WTC11 (cell line): ENCODE data around the gene BACH2. TPM values are rescaled to one million over a fixed set of nuclear protein-coding genes. Genes with fewer than 3 reads are reported as not detected.

Experiments
- ATAC-seq: fragments of 200-7000 bp; cut with Tn5 transposase; 2 replicates; pipeline ENCODE4 v1.10.0; 2021; ENCODE audit warnings: mild to moderate bottlenecking, moderate library complexity
- CTCF ChIA-PET: fragments of 300-600 bp; sonication (Branson Sonifier 250); formaldehyde crosslinking; loops from one replicate; lab custom pipeline; 2021; ENCODE audit warnings: antibody characterized with exemption; lab: Charles Lee
- POLR2A ChIA-PET: fragments of 350-600 bp; sonication (Branson Sonifier 250); formaldehyde crosslinking; loops from one replicate; lab custom pipeline; 2021; ENCODE audit warnings: antibody characterized with exemption; lab: Charles Lee
- DNase-seq: peaks from one replicate; pipeline ENCODE4 v3.0.0; 2021; ENCODE audit warnings: low spot score
- H3K27ac Mint-ChIP-seq: 2 replicates; pipeline ENCODE4 v1.8.0; 2021; ENCODE audit warnings: mixed read lengths
- H3K27me3 Mint-ChIP-seq: 2 replicates; pipeline ENCODE4 v1.8.0; 2021; ENCODE audit warnings: low read depth, mild to moderate bottlenecking, moderate library complexity, mixed read lengths
- H3K36me3 Mint-ChIP-seq: 2 replicates; pipeline ENCODE4 v1.8.0; 2021; ENCODE audit warnings: mixed read lengths
- H3K4me1 Mint-ChIP-seq: 2 replicates; pipeline ENCODE4 v1.8.0; 2022; ENCODE audit warnings: mixed read lengths
- H3K4me3 Mint-ChIP-seq: 2 replicates; pipeline ENCODE4 v1.8.0; 2021; ENCODE audit warnings: mild to moderate bottlenecking, moderate library complexity, mixed read lengths
- H3K9me3 Mint-ChIP-seq: 2 replicates; pipeline ENCODE4 v1.8.0; 2021; ENCODE audit warnings: mixed read lengths
- AFF4 ChIP-seq: sonication (generic); formaldehyde crosslinking; IDR thresholded peaks from 2 replicates; pipeline ENCODE4 v1.8.1; 2023; ENCODE audit warnings: mild to moderate bottlenecking, missing genetic modification reagents, borderline replicate concordance
- ARID4B ChIP-seq: sonication (generic); formaldehyde crosslinking; IDR thresholded peaks from 2 replicates; pipeline ENCODE4 v1.8.0; 2023; ENCODE audit warnings: missing genetic modification reagents, mild to moderate bottlenecking, borderline replicate concordance
- CREB1 ChIP-seq: sonication (generic); formaldehyde crosslinking; IDR thresholded peaks from 2 replicates; pipeline ENCODE4 v1.8.0; 2023; ENCODE audit warnings: mild to moderate bottlenecking, missing genetic modification reagents
- GRHL2 ChIP-seq: fragments of 250-450 bp; sonication (Bioruptor Pico); IDR thresholded peaks from 2 replicates; pipeline ENCODE4 v1.8.0; 2022; ENCODE audit warnings: mild to moderate bottlenecking, moderate library complexity; ENCODE audit not compliant: insufficient replicate concordance, severe bottlenecking
- NR1H2 ChIP-seq: sonication (generic); formaldehyde crosslinking; IDR thresholded peaks from 2 replicates; pipeline ENCODE4 v1.9.0; 2021; ENCODE audit warnings: mild to moderate bottlenecking, moderate library complexity, missing genetic modification reagents
- OVOL2 ChIP-seq: fragments of 250-450 bp; sonication (Bioruptor Pico); IDR thresholded peaks from 2 replicates; pipeline ENCODE4 v1.9.0; 2021; ENCODE audit warnings: mild to moderate bottlenecking, borderline replicate concordance
- ZNF121 ChIP-seq: sonication (generic); formaldehyde crosslinking; IDR thresholded peaks from 2 replicates; pipeline ENCODE4 v1.8.0; 2023; ENCODE audit warnings: missing genetic modification reagents
- ZNF232 ChIP-seq: sonication (generic); formaldehyde crosslinking; IDR thresholded peaks from 2 replicates; pipeline ENCODE4 v1.8.0; 2022; ENCODE audit warnings: mild to moderate bottlenecking, missing genetic modification reagents
- ZNF281 ChIP-seq: sonication (generic); formaldehyde crosslinking; IDR thresholded peaks from 2 replicates; pipeline ENCODE4 v1.8.0; 2023; ENCODE audit warnings: mild to moderate bottlenecking, missing genetic modification reagents
- ZNF423 ChIP-seq: fragments of 250-450 bp; sonication (Bioruptor Pico); IDR thresholded peaks from 2 replicates; pipeline ENCODE4 v2.1.2; 2022; ENCODE audit warnings: mild to moderate bottlenecking, moderate library complexity
- ZNF671 ChIP-seq: fragments of 250-450 bp; sonication (Bioruptor Pico); IDR thresholded peaks from 2 replicates; pipeline ENCODE4 v1.8.0; 2021; ENCODE audit warnings: mild to moderate bottlenecking
- total RNA-seq: library from RNA; stranded (reverse); gene quantifications from 3 replicates; pipeline ENCODE4 v1.2.3, GENCODE V29; 2021
- TF ChIP-seq, protein P1 (sequence below): sonication (generic); formaldehyde crosslinking; IDR thresholded peaks from 2 replicates; pipeline ENCODE4 v1.8.1; 2023; ENCODE audit warnings: mild to moderate bottlenecking, missing genetic modification reagents, moderate library complexity
- TF ChIP-seq, protein P2 (sequence below): fragments of 200-600 bp; IDR thresholded peaks from 2 replicates; pipeline ENCODE4 v1.8.0; 2022; ENCODE audit warnings: antibody characterized with exemption
- TF ChIP-seq, protein P3 (sequence below): sonication (generic); formaldehyde crosslinking; IDR thresholded peaks from 2 replicates; pipeline ENCODE4 v1.8.1; 2023; ENCODE audit warnings: mild to moderate bottlenecking, moderate library complexity, missing genetic modification reagents

BACH2 gene
- total RNA-seq, 1 experiment from 2014 or later, result 5.9 TPM

GRCh38 chr6:90195094-90195829 is 101.4 kb downstream of the BACH2 start:
- Mint-ChIP-seq H3K9me3 (peaks cover 23% of the 10 kb centered on the region), H3K4me1 (peaks cover 6% of the 10 kb centered on the region; the same call in 1 of the 2 replicates), H3K27me3 (no peaks in the 10 kb centered on the region; the same call in 1 of the 2 replicates), H3K4me3 (no peak overlapping the region), H3K27ac (no peak overlapping the region), H3K36me3 (peaks cover 23% of the 10 kb centered on the region)
- no peak for TF ChIP-seq ZNF423 (CRISPR knock-in tag)
- CTCF ChIA-PET, result interaction anchor here (0.8 kb wide), 1 partner anchor 17 kb away, joined by 3 read pairs; no protein-coding TSS in a partner anchor
- POLR2A ChIA-PET, result no interaction called here
- DNase-seq (no peak), ATAC-seq (no peak)

GRCh38 chr6:90194371-90194841 is 102.2 kb downstream of the BACH2 start:
- H3K4me1 Mint-ChIP-seq, result peaks cover 6% of the 10 kb centered on the region; the same call in 1 of the 2 replicates
- H3K36me3 Mint-ChIP-seq, result peaks cover 22% of the 10 kb centered on the region
- peaks cover 21% of the 10 kb centered on the region for H3K9me3 Mint-ChIP-seq
- no peaks in the 10 kb centered on the region; the same call in 1 of the 2 replicates for H3K27me3 Mint-ChIP-seq
- ChIA-PET POLR2A (no interaction called here), CTCF (interaction anchor here (0.6 to 0.8 kb wide), 4 partner anchors 10 to 254 kb away, joined by 3 read pairs; no protein-coding TSS in a partner anchor)
- DNase-seq (no peak), ATAC-seq (no peak)
- no peak overlapping the region for H3K4me3 Mint-ChIP-seq
- TF ChIP-seq GRHL2 (CRISPR knock-in tag) (no peak), ZNF281 (no peak), ZNF232 (CRISPR knock-in tag) (no peak), ARID4B (CRISPR knock-in tag) (no peak), NR1H2 (CRISPR knock-in tag) (no peak), ZNF671 (no peak), OVOL2 (CRISPR knock-in tag) (no peak), ZNF121 (CRISPR knock-in tag) (no peak)
- TF ChIP-seq, protein P1, sequence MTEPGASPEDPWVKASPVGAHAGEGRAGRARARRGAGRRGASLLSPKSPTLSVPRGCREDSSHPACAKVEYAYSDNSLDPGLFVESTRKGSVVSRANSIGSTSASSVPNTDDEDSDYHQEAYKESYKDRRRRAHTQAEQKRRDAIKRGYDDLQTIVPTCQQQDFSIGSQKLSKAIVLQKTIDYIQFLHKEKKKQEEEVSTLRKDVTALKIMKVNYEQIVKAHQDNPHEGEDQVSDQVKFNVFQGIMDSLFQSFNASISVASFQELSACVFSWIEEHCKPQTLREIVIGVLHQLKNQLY (CRISPR knock-in tag), result no peak
- no peak overlapping the region for H3K27ac Mint-ChIP-seq

DNA sequence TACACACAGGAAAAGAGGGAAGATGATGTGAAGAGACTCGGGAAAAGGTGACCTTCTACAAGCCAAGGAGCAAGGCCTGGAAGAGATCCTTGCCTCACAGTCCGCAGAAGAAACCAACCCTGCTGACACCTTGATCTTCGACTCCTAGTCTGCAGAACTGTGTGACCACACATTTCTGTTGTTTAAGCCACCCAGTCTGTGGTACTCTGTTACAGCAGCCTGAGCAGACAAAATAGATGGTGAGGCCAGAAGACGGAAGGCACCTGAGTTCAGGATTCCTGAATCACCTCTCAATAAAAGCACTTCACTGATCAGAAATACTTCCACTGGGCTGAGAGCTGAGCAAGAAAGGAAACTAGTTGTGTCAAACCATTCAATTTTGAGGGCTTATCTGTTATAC is 103.3 kb downstream of the BACH2 start:
- no peak for ATAC-seq
- POLR2A ChIA-PET, result no interaction called here
- peaks cover 13% of the 10 kb centered on the region for H3K36me3 Mint-ChIP-seq
- TF ChIP-seq CREB1 (CRISPR knock-in tag), result no peak
- TF ChIP-seq, protein P2, sequence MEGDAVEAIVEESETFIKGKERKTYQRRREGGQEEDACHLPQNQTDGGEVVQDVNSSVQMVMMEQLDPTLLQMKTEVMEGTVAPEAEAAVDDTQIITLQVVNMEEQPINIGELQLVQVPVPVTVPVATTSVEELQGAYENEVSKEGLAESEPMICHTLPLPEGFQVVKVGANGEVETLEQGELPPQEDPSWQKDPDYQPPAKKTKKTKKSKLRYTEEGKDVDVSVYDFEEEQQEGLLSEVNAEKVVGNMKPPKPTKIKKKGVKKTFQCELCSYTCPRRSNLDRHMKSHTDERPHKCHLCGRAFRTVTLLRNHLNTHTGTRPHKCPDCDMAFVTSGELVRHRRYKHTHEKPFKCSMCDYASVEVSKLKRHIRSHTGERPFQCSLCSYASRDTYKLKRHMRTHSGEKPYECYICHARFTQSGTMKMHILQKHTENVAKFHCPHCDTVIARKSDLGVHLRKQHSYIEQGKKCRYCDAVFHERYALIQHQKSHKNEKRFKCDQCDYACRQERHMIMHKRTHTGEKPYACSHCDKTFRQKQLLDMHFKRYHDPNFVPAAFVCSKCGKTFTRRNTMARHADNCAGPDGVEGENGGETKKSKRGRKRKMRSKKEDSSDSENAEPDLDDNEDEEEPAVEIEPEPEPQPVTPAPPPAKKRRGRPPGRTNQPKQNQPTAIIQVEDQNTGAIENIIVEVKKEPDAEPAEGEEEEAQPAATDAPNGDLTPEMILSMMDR, result no peak
- no peak for TF ChIP-seq AFF4 (CRISPR knock-in tag)
- TF ChIP-seq, protein P3, sequence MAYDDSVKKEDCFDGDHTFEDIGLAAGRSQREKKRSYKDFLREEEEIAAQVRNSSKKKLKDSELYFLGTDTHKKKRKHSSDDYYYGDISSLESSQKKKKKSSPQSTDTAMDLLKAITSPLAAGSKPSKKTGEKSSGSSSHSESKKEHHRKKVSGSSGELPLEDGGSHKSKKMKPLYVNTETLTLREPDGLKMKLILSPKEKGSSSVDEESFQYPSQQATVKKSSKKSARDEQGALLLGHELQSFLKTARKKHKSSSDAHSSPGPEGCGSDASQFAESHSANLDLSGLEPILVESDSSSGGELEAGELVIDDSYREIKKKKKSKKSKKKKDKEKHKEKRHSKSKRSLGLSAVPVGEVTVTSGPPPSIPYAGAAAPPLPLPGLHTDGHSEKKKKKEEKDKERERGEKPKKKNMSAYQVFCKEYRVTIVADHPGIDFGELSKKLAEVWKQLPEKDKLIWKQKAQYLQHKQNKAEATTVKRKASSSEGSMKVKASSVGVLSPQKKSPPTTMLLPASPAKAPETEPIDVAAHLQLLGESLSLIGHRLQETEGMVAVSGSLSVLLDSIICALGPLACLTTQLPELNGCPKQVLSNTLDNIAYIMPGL (CRISPR knock-in tag), result no peak
- no peak for TF ChIP-seq ZNF671

More for the DNA sequence above, 103.3 kb downstream of the BACH2 start:
- CTCF ChIA-PET, result no interaction called here
- peaks cover 13% of the 10 kb centered on the region for H3K9me3 Mint-ChIP-seq
- peaks cover 6% of the 10 kb centered on the region; the same call in 1 of the 2 replicates for H3K4me1 Mint-ChIP-seq
- no peak overlapping the region for H3K4me3 Mint-ChIP-seq
- peak overlapping the region; percentile 68; the same call in 1 of the 2 replicates for H3K27ac Mint-ChIP-seq
- no peaks in the 10 kb centered on the region for H3K27me3 Mint-ChIP-seq
- no peak for DNase-seq
